ENCODE results near the gene MAP3K5.
"Not testable (repeated sequence)": the region's sequence is repeated elsewhere in the genome, so short reads cannot be mapped to it uniquely, and the experiment has no call there.

MAP3K5 gene

DNA sequence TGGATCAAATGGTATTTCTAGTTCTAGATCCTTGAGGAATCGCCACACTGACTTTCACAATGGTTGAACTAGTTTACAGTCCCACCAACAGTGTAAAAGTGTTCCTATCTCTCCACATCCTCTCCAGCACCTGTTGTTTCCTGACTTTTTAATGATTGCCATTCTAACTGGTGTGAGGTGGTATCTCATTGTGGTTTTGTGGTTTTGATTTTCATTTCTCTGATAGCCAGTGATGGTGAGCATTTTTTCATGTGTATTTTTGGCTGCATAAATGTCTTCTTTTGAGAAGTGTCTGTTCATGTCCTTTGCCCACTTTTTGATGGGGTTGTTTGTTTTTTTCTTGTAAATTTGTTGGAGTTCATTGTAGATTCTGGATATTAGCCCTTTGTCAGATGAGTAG, 23.3 kb upstream of the MAP3K5 start:
- H3K4me1 ChIP-seq (ENCODE audit: control insufficient read depth, insufficient read depth, low read length); H3K9me3 ChIP-seq (ENCODE audit: control insufficient read depth, low read length); DNase-seq (ENCODE audit: low read depth); H3K36me3 ChIP-seq (ENCODE audit: control insufficient read depth, insufficient read depth, low read length, severe bottlenecking); H3K9ac ChIP-seq (ENCODE audit: low read length); H3K27me3 ChIP-seq (replicated peaks; ENCODE audit: control insufficient read depth, insufficient read depth, low read length); H3K4me3 ChIP-seq (ENCODE audit: low read length): not testable (repeated sequence)

DNA sequence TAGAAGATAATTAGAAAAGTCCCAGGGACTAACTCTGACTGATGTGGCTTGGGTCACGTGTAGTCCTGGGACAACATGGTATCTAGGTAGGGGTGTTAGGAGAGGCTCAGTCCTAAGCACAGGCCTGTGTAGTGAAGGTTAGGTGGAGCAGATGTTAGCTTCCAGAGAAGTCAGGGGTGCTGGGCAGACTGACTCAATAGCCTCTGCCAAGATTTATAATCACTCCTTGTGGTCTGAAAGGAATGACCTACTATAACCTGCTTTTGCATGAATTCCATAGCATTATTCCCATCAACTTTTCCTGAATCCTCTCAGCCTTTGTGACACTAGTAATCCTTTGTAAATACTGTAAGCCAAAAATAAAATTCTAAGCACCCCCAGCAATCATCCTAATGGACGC, 19.9 kb upstream of the MAP3K5 start:
- H3K27me3 ChIP-seq (replicated peaks; ENCODE audit: control insufficient read depth, insufficient read depth, low read length) = no peaks in the 10 kb centered on the region
- no peaks in the 10 kb centered on the region for H3K36me3 ChIP-seq (ENCODE audit: control insufficient read depth, insufficient read depth, low read length, severe bottlenecking)
- DNase-seq (ENCODE audit: low read depth) = no peak
- H3K4me1 ChIP-seq (ENCODE audit: control insufficient read depth, insufficient read depth, low read length) = no peaks in the 10 kb centered on the region
- H3K9me3 ChIP-seq (ENCODE audit: control insufficient read depth, low read length) = no peaks in the 10 kb centered on the region
- H3K9ac ChIP-seq (ENCODE audit: low read length) = no peak overlapping the region
- H3K4me3 ChIP-seq (ENCODE audit: low read length) = no peak overlapping the region

GRCh38 chr6:136811272-136811671, 19.0 kb upstream of the MAP3K5 start:
- Histone ChIP-seq H3K9me3 (ENCODE audit: control insufficient read depth, low read length) (no peaks in the 10 kb centered on the region), H3K9ac (ENCODE audit: low read length) (no peak overlapping the region), H3K4me1 (ENCODE audit: control insufficient read depth, insufficient read depth, low read length) (no peaks in the 10 kb centered on the region), H3K27me3 (replicated peaks; ENCODE audit: control insufficient read depth, insufficient read depth, low read length) (no peaks in the 10 kb centered on the region), H3K36me3 (ENCODE audit: control insufficient read depth, insufficient read depth, low read length, severe bottlenecking) (no peaks in the 10 kb centered on the region), H3K4me3 (ENCODE audit: low read length) (no peak overlapping the region)
- peak; percentile 52 for DNase-seq (ENCODE audit: low read depth)

DNA sequence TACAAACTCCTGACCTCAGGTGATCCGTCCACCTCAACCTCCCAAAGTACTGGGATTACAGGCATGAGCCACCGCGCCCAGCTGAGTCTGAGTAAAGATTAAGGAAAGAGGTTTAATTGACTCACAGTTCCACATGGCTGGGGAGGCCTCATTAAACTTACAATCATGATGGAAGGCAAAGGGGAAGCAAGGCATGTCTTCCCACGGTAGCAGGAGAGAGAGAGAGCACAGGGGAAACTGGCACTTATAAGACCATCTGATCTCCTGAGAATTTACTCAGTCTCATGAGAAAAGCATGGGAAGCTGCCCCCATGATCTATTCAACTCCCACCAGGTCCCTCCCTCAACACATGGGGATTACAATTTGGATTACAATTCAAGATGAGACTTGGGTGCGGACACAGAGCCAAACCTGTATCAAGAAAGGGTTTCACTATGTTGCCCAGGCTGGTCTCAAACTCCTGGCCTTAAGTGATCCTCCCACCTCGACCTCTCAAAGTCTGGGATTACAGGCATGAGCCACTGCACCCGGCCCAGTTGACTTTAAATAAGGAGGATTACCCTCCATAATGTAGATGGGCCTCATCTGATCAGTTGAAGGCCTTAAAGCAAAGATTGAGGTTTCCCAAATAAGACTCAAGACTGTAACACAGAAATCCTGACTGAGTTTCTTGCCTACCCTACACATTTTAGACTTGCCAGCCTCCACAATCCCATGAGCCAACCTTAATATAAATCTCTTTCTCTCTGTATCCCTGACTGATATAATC, 17.0 kb upstream of the MAP3K5 start:
- no peaks in the 10 kb centered on the region for H3K27me3 ChIP-seq (replicated peaks; ENCODE audit: control insufficient read depth, insufficient read depth, low read length)
- no peak overlapping the region for H3K4me3 ChIP-seq (ENCODE audit: low read length)
- H3K4me1 ChIP-seq (ENCODE audit: control insufficient read depth, insufficient read depth, low read length) = no peaks in the 10 kb centered on the region
- no peaks in the 10 kb centered on the region for H3K9me3 ChIP-seq (ENCODE audit: control insufficient read depth, low read length)
- no peaks in the 10 kb centered on the region for H3K36me3 ChIP-seq (ENCODE audit: control insufficient read depth, insufficient read depth, low read length, severe bottlenecking)
- no peak overlapping the region for H3K9ac ChIP-seq (ENCODE audit: low read length)
- DNase-seq (ENCODE audit: low read depth) = no peak

- no peaks in the 10 kb centered on the region for H3K9me3 ChIP-seq (ENCODE audit: control insufficient read depth, low read length)
- DNase-seq (ENCODE audit: low read depth) = no peak
- no peaks in the 10 kb centered on the region for H3K4me1 ChIP-seq (ENCODE audit: control insufficient read depth, insufficient read depth, low read length)
- H3K9ac ChIP-seq (ENCODE audit: low read length) = no peak overlapping the region
- no peaks in the 10 kb centered on the region for H3K27me3 ChIP-seq (replicated peaks; ENCODE audit: control insufficient read depth, insufficient read depth, low read length)
- H3K36me3 ChIP-seq (ENCODE audit: control insufficient read depth, insufficient read depth, low read length, severe bottlenecking) = no peaks in the 10 kb centered on the region
- H3K4me3 ChIP-seq (ENCODE audit: low read length) = no peak overlapping the region
Measured at GRCh38 chr6:136803608-136804007, 11.3 kb upstream of the MAP3K5 start.

DNA sequence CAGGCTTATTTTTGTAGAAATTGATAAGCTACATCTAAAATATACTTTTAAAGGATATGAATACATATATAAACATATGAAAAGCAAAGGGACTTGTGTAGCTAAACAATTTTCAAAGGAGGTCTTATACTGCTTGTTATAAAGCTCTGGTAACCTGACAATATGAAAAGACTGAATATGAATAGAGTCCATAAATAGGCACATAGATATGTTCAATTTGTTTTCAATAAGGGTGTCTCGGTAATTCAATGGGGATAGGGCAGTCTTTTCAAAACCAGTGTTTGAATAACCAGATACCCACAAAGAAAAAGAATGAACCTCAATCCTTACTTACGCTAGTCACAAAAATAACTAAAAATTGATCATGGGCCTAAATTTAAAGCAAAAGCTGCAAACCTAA, 9.3 kb upstream of the MAP3K5 start:
- no peaks in the 10 kb centered on the region for H3K4me1 ChIP-seq (ENCODE audit: control insufficient read depth, insufficient read depth, low read length)
- H3K27me3 ChIP-seq (replicated peaks; ENCODE audit: control insufficient read depth, insufficient read depth, low read length) = no peaks in the 10 kb centered on the region
- peaks cover 7% of the 10 kb centered on the region for H3K9me3 ChIP-seq (ENCODE audit: control insufficient read depth, low read length)
- H3K9ac ChIP-seq (ENCODE audit: low read length) = no peak overlapping the region
- H3K36me3 ChIP-seq (ENCODE audit: control insufficient read depth, insufficient read depth, low read length, severe bottlenecking) = no peaks in the 10 kb centered on the region
- no peak for DNase-seq (ENCODE audit: low read depth)
- no peak overlapping the region for H3K4me3 ChIP-seq (ENCODE audit: low read length)

GRCh38 chr6:136798044-136798443, 5.8 kb upstream of the MAP3K5 start:
- Histone ChIP-seq H3K9ac (ENCODE audit: low read length) (no peak overlapping the region), H3K4me1 (ENCODE audit: control insufficient read depth, insufficient read depth, low read length) (peaks cover 6% of the 10 kb centered on the region), H3K4me3 (ENCODE audit: low read length) (no peak overlapping the region), H3K36me3 (ENCODE audit: control insufficient read depth, insufficient read depth, low read length, severe bottlenecking) (no peaks in the 10 kb centered on the region), H3K9me3 (ENCODE audit: control insufficient read depth, low read length) (peaks cover 7% of the 10 kb centered on the region), H3K27me3 (replicated peaks; ENCODE audit: control insufficient read depth, insufficient read depth, low read length) (no peaks in the 10 kb centered on the region)
- DNase-seq (ENCODE audit: low read depth) = no peak

GRCh38 chr6:136795996-136796395, 3.7 kb upstream of the MAP3K5 start:
- H3K4me1 ChIP-seq (ENCODE audit: control insufficient read depth, insufficient read depth, low read length) = peaks cover 8% of the 10 kb centered on the region
- H3K9me3 ChIP-seq (ENCODE audit: control insufficient read depth, low read length) = peaks cover 7% of the 10 kb centered on the region
- H3K9ac ChIP-seq (ENCODE audit: low read length) = no peak overlapping the region
- no peaks in the 10 kb centered on the region for H3K27me3 ChIP-seq (replicated peaks; ENCODE audit: control insufficient read depth, insufficient read depth, low read length)
- no peak overlapping the region for H3K4me3 ChIP-seq (ENCODE audit: low read length)
- DNase-seq (ENCODE audit: low read depth) = no peak
- no peaks in the 10 kb centered on the region for H3K36me3 ChIP-seq (ENCODE audit: control insufficient read depth, insufficient read depth, low read length, severe bottlenecking)

DNA sequence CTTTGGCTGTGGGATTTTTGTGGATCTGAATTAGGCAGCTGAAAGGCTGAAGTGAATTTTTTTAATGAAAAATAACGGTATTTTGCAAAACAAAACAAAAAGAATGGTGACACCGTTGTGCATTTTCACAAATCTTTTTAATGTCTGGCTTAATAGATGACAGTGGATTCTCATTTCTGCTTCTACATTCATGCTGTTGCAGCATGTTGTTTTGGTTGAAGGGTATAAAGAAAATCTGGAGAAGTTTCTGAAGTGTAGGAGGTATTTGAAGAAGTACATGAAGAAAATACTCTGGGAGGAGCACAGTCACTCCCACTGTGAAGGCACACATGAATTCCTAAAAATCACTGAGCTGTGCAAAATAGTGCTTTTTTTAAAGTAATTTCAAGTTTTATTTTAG, 3.1 kb upstream of the MAP3K5 start:
- no peak for DNase-seq (ENCODE audit: low read depth)
- Histone ChIP-seq H3K27me3 (replicated peaks; ENCODE audit: control insufficient read depth, insufficient read depth, low read length) (no peaks in the 10 kb centered on the region), H3K9ac (ENCODE audit: low read length) (no peak overlapping the region), H3K36me3 (ENCODE audit: control insufficient read depth, insufficient read depth, low read length, severe bottlenecking) (no peaks in the 10 kb centered on the region), H3K4me1 (ENCODE audit: control insufficient read depth, insufficient read depth, low read length) (peaks cover 14% of the 10 kb centered on the region), H3K9me3 (ENCODE audit: control insufficient read depth, low read length) (peaks cover 7% of the 10 kb centered on the region), H3K4me3 (ENCODE audit: low read length) (no peak overlapping the region)

DNA sequence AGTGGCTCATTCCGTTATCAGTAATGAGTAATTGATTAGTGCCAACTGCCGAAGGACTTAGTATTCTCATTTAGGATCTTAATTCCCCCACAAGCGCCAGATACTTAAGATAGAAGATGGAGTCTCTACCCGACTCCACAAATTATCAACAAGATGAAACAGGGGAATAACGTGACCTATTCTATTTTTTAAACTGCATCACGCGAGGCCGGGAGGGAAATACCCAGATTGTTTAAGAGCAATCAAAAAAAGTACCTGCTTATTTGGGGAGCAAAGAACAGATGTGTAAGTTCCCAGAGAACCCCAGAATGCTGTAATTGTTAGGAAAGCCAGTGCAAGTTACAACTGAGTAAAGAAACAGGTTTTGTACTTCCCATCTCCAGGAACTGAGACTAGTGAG, 1.1 kb upstream of the MAP3K5 start:
- peak overlapping the region; percentile 92 for H3K9ac ChIP-seq (ENCODE audit: low read length)
- no peaks in the 10 kb centered on the region for H3K27me3 ChIP-seq (replicated peaks; ENCODE audit: control insufficient read depth, insufficient read depth, low read length)
- H3K36me3 ChIP-seq (ENCODE audit: control insufficient read depth, insufficient read depth, low read length, severe bottlenecking) = no peaks in the 10 kb centered on the region
- peaks cover 6% of the 10 kb centered on the region for H3K9me3 ChIP-seq (ENCODE audit: control insufficient read depth, low read length)
- H3K4me1 ChIP-seq (ENCODE audit: control insufficient read depth, insufficient read depth, low read length) = peaks cover 22% of the 10 kb centered on the region
- no peak for DNase-seq (ENCODE audit: low read depth)
- peak overlapping the region; percentile 97 for H3K4me3 ChIP-seq (ENCODE audit: low read length)

DNA sequence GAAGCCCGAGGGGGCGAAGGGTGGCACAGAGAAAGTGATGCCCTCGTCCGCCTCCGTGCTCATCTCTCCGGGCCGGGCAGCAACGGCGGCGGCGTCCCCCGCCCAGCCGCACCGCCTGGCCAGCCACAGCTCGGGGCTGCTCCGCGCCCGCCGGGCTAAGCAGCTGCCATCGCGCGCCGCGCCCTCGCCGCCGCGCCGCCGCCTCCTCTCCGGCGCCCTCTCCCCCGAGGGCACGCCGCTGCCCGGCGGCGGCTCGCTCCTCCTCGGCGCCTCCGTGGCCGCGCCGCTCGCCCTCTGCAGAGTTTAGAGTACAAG, 225 bp downstream of the MAP3K5 start:
- H3K36me3 ChIP-seq (ENCODE audit: control insufficient read depth, insufficient read depth, low read length, severe bottlenecking) = no peaks in the 10 kb centered on the region
- H3K4me3 ChIP-seq (ENCODE audit: low read length) = peak overlapping the region; percentile 97
- no peaks in the 10 kb centered on the region for H3K9me3 ChIP-seq (ENCODE audit: control insufficient read depth, low read length)
- peak; percentile 89 for DNase-seq (ENCODE audit: low read depth)
- peak overlapping the region; percentile 92 for H3K9ac ChIP-seq (ENCODE audit: low read length)
- peaks cover 34% of the 10 kb centered on the region for H3K4me1 ChIP-seq (ENCODE audit: control insufficient read depth, insufficient read depth, low read length)
- no peaks in the 10 kb centered on the region for H3K27me3 ChIP-seq (replicated peaks; ENCODE audit: control insufficient read depth, insufficient read depth, low read length)

Measured in adipocyte (in vitro differentiated cells).